WTC11 (cell line): ENCODE results near the gene HIPK2. TPM values are rescaled to one million over a fixed set of nuclear protein-coding genes. Genes with fewer than 3 reads are reported as not detected.

Experiments
- ATAC-seq: fragments of 200-7000 bp; cut with Tn5 transposase; 2 replicates; pipeline ENCODE4 v1.10.0; 2021; ENCODE audit warnings: mild to moderate bottlenecking, moderate library complexity
- CTCF ChIA-PET: fragments of 300-600 bp; sonication (Branson Sonifier 250); formaldehyde crosslinking; loops from one replicate; lab custom pipeline; 2021; ENCODE audit warnings: antibody characterized with exemption; lab: Charles Lee
- POLR2A ChIA-PET: fragments of 350-600 bp; sonication (Branson Sonifier 250); formaldehyde crosslinking; loops from one replicate; lab custom pipeline; 2021; ENCODE audit warnings: antibody characterized with exemption; lab: Charles Lee
- DNase-seq: peaks from one replicate; pipeline ENCODE4 v3.0.0; 2021; ENCODE audit warnings: low spot score
- H3K27ac Mint-ChIP-seq: 2 replicates; pipeline ENCODE4 v1.8.0; 2021; ENCODE audit warnings: mixed read lengths
- H3K27me3 Mint-ChIP-seq: 2 replicates; pipeline ENCODE4 v1.8.0; 2021; ENCODE audit warnings: low read depth, mild to moderate bottlenecking, moderate library complexity, mixed read lengths
- H3K36me3 Mint-ChIP-seq: 2 replicates; pipeline ENCODE4 v1.8.0; 2021; ENCODE audit warnings: mixed read lengths
- H3K4me1 Mint-ChIP-seq: 2 replicates; pipeline ENCODE4 v1.8.0; 2022; ENCODE audit warnings: mixed read lengths
- H3K4me3 Mint-ChIP-seq: 2 replicates; pipeline ENCODE4 v1.8.0; 2021; ENCODE audit warnings: mild to moderate bottlenecking, moderate library complexity, mixed read lengths
- H3K9me3 Mint-ChIP-seq: 2 replicates; pipeline ENCODE4 v1.8.0; 2021; ENCODE audit warnings: mixed read lengths
- AR ChIP-seq: fragments of 250-450 bp; sonication (Bioruptor Pico); IDR thresholded peaks from 2 replicates; pipeline ENCODE4 v1.9.0; 2021; ENCODE audit warnings: mild to moderate bottlenecking
- ARID4B ChIP-seq: sonication (generic); formaldehyde crosslinking; IDR thresholded peaks from 2 replicates; pipeline ENCODE4 v1.8.0; 2023; ENCODE audit warnings: missing genetic modification reagents, mild to moderate bottlenecking, borderline replicate concordance
- ATF3 ChIP-seq: sonication (generic); formaldehyde crosslinking; conservative IDR thresholded peaks from 2 replicates; pipeline ENCODE4 v1.8.1; 2022; ENCODE audit warnings: mild to moderate bottlenecking, missing genetic modification reagents
- CREM ChIP-seq: sonication (generic); formaldehyde crosslinking; IDR thresholded peaks from 2 replicates; pipeline ENCODE4 v1.8.1; 2022; ENCODE audit warnings: mild to moderate bottlenecking, missing genetic modification reagents, moderate library complexity
- E2F5 ChIP-seq: sonication (generic); formaldehyde crosslinking; IDR thresholded peaks from 2 replicates; pipeline ENCODE4 v1.8.1; 2022; ENCODE audit warnings: mild to moderate bottlenecking, moderate library complexity, missing genetic modification reagents
- ELF4 ChIP-seq: sonication (generic); formaldehyde crosslinking; IDR thresholded peaks from 2 replicates; pipeline ENCODE4 v1.8.1; 2022; ENCODE audit warnings: low read depth, mild to moderate bottlenecking, moderate library complexity, missing genetic modification reagents
- FOXP4 ChIP-seq: sonication (generic); formaldehyde crosslinking; IDR thresholded peaks from 2 replicates; pipeline ENCODE4 v1.8.0; 2022; ENCODE audit warnings: mild to moderate bottlenecking, missing genetic modification reagents
- MAX ChIP-seq: sonication (generic); formaldehyde crosslinking; IDR thresholded peaks from 2 replicates; pipeline ENCODE4 v1.8.0; 2022; ENCODE audit warnings: mild to moderate bottlenecking, missing genetic modification reagents
- MYBL2 ChIP-seq: sonication (generic); formaldehyde crosslinking; IDR thresholded peaks from 2 replicates; pipeline ENCODE4 v1.8.1; 2023; ENCODE audit warnings: mild to moderate bottlenecking, moderate library complexity, missing genetic modification reagents
- PRDM15 ChIP-seq: sonication (generic); formaldehyde crosslinking; IDR thresholded peaks from 2 replicates; pipeline ENCODE4 v1.8.0; 2022; ENCODE audit warnings: missing genetic modification reagents
- PRRX2 ChIP-seq: fragments of 250-450 bp; sonication (Bioruptor Pico); IDR thresholded peaks from 2 replicates; pipeline ENCODE4 v1.8.0; 2021; ENCODE audit warnings: mild to moderate bottlenecking
- ZBTB21 ChIP-seq: sonication (generic); formaldehyde crosslinking; IDR thresholded peaks from 2 replicates; pipeline ENCODE4 v1.8.1; 2023; ENCODE audit warnings: mild to moderate bottlenecking, missing genetic modification reagents, borderline replicate concordance
- ZMAT4 ChIP-seq: fragments of 250-450 bp; sonication (Bioruptor Pico); IDR thresholded peaks from 2 replicates; pipeline ENCODE4 v1.9.0; 2021; ENCODE audit warnings: mild to moderate bottlenecking
- ZNF423 ChIP-seq: fragments of 250-450 bp; sonication (Bioruptor Pico); IDR thresholded peaks from 2 replicates; pipeline ENCODE4 v2.1.2; 2022; ENCODE audit warnings: mild to moderate bottlenecking, moderate library complexity
- total RNA-seq: library from RNA; stranded (reverse); gene quantifications from 3 replicates; pipeline ENCODE4 v1.2.3, GENCODE V29; 2021

The HIPK2 gene
- total RNA-seq, 1 experiment from 2014 or later, result 25.3 TPM

GRCh38 chr7:139769761-139770160, 8.0 kb downstream of the HIPK2 start (continued):
- TF ChIP-seq AR (CRISPR knock-in tag) (no peak), ZBTB21 (CRISPR knock-in tag) (no peak), ZNF423 (no peak), PRDM15 (no peak)

GRCh38 chr7:139769066-139769465, 8.7 kb downstream of the HIPK2 start:
- ATAC-seq (no peak), DNase-seq (no peak)
- ChIA-PET CTCF (interaction anchor here (0.6 to 1.9 kb wide), 3 partner anchors 233 to 436 kb away, joined by 4 to 5 read pairs (median 5); no protein-coding TSS in a partner anchor), POLR2A (interaction anchor here (0.8 kb wide), 1 partner anchor 237 kb away, joined by 4 read pairs; no protein-coding TSS in a partner anchor)
- H3K4me3 Mint-ChIP-seq, result no peak overlapping the region
- H3K4me1 Mint-ChIP-seq, result peaks cover 22% of the 10 kb centered on the region
- TF ChIP-seq ARID4B, result no peak
- TF ChIP-seq PRRX2, result no peak
- TF ChIP-seq MAX (CRISPR knock-in tag), result no peak
- no peak for TF ChIP-seq FOXP4
- TF ChIP-seq ATF3 (CRISPR knock-in tag), result no peak
- TF ChIP-seq CREM (CRISPR knock-in tag), result no peak
- no peak for TF ChIP-seq ZMAT4
- TF ChIP-seq MYBL2 (CRISPR knock-in tag), result no peak
- no peak for TF ChIP-seq E2F5 (CRISPR knock-in tag)
- TF ChIP-seq ELF4 (CRISPR knock-in tag), result no peak
- H3K27ac Mint-ChIP-seq, result no peak overlapping the region
- no peaks in the 10 kb centered on the region for H3K9me3 Mint-ChIP-seq
- H3K36me3 Mint-ChIP-seq, result no peaks in the 10 kb centered on the region
- no peaks in the 10 kb centered on the region for H3K27me3 Mint-ChIP-seq
